ENCODE results near the gene CNTNAP2.

GRCh38 chr7:148151778-148152177 lies 2035.2 kb downstream of the CNTNAP2 start:
- no peak for TF ChIP-seq CTCF (tag by site-specific recombination; IDR thresholded peaks at IDR 0.05)
- TF ChIP-seq GLIS2 (tag by site-specific recombination; IDR thresholded peaks at IDR 0.05) = no peak
- no peak for TF ChIP-seq ZNF530 (tag by site-specific recombination; IDR thresholded peaks at IDR 0.05; ENCODE audit: low read depth)
- TF ChIP-seq ZBTB44 (tag by site-specific recombination; IDR thresholded peaks at IDR 0.05) = no peak
- TF ChIP-seq, protein P1, sequence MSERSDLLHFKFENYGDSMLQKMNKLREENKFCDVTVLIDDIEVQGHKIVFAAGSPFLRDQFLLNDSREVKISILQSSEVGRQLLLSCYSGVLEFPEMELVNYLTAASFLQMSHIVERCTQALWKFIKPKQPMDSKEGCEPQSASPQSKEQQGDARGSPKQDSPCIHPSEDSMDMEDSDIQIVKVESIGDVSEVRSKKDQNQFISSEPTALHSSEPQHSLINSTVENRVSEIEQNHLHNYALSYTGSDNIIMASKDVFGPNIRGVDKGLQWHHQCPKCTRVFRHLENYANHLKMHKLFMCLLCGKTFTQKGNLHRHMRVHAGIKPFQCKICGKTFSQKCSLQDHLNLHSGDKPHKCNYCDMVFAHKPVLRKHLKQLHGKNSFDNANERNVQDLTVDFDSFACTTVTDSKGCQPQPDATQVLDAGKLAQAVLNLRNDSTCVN (tag by site-specific recombination; optimal IDR thresholded peaks at IDR 0.05) = no peak
- TF ChIP-seq MYNN (tag by site-specific recombination; IDR thresholded peaks at IDR 0.05; ENCODE audit: borderline replicate concordance) = no peak
- no peak for TF ChIP-seq ZNF785 (tag by site-specific recombination; IDR thresholded peaks at IDR 0.05)
- TF ChIP-seq KLF8 (tag by site-specific recombination; IDR thresholded peaks at IDR 0.05) = no peak
- TF ChIP-seq ZNF121 (tag by site-specific recombination; IDR thresholded peaks at IDR 0.05) = no peak
- TF ChIP-seq, protein P2, sequence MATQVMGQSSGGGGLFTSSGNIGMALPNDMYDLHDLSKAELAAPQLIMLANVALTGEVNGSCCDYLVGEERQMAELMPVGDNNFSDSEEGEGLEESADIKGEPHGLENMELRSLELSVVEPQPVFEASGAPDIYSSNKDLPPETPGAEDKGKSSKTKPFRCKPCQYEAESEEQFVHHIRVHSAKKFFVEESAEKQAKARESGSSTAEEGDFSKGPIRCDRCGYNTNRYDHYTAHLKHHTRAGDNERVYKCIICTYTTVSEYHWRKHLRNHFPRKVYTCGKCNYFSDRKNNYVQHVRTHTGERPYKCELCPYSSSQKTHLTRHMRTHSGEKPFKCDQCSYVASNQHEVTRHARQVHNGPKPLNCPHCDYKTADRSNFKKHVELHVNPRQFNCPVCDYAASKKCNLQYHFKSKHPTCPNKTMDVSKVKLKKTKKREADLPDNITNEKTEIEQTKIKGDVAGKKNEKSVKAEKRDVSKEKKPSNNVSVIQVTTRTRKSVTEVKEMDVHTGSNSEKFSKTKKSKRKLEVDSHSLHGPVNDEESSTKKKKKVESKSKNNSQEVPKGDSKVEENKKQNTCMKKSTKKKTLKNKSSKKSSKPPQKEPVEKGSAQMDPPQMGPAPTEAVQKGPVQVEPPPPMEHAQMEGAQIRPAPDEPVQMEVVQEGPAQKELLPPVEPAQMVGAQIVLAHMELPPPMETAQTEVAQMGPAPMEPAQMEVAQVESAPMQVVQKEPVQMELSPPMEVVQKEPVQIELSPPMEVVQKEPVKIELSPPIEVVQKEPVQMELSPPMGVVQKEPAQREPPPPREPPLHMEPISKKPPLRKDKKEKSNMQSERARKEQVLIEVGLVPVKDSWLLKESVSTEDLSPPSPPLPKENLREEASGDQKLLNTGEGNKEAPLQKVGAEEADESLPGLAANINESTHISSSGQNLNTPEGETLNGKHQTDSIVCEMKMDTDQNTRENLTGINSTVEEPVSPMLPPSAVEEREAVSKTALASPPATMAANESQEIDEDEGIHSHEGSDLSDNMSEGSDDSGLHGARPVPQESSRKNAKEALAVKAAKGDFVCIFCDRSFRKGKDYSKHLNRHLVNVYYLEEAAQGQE (tag by site-specific recombination; IDR thresholded peaks at IDR 0.05) = no peak
- no peak for TF ChIP-seq ZNF114 (tag by site-specific recombination; IDR thresholded peaks at IDR 0.05)
